B cell (primary cell): ENCODE results near the gene PRDM11. TPM values are rescaled to one million over a fixed set of nuclear protein-coding genes. Genes with fewer than 3 reads are reported as not detected.

Experiments
- ATAC-seq: fragments of 200-7000 bp; cut with Tn5 transposase; one replicate; pipeline ENCODE4 v1.10.0; 2021; ENCODE audit warnings: low read depth, mild to moderate bottlenecking, moderate number of reproducible peaks, moderate library complexity
- CTCF ChIA-PET: fragments of 350-600 bp; sonication (Branson Sonifier 250); formaldehyde crosslinking; loops from one replicate; lab custom pipeline; 2021; ENCODE audit warnings: antibody characterized with exemption, inconsistent platforms; lab: Charles Lee
- POLR2A ChIA-PET: fragments of 350-600 bp; sonication (Branson Sonifier 250); formaldehyde crosslinking; loops from one replicate; lab custom pipeline; 2021; ENCODE audit warnings: antibody characterized with exemption; lab: Charles Lee
- DNase-seq: peaks from one replicate; pipeline ENCODE4 v3.0.0; 2013
- H2AFZ ChIP-seq: 2 replicates; pipeline ENCODE4 v1.6.1; 2012; ENCODE audit warnings: mild to moderate bottlenecking, low read depth, low read length; ENCODE audit not compliant: insufficient read depth, poor library complexity, severe bottlenecking
- H3K27ac ChIP-seq, 2 donors: 1 replicate in 1 of 2; 2 replicates in 1 of 2; pipeline ENCODE4 v1.5.1; 2012 to 2013; ENCODE audit warnings: low read length in 2 of 2, mild to moderate bottlenecking in 2 of 2, moderate library complexity in 1 of 2
- H3K27me3 ChIP-seq, 4 experiments: fragments of 200-600 bp in 1 of 4; sonication (generic) in 1 of 4; replicated peaks in 1 of 4; 1 replicate in 2 of 4; 2 replicates in 2 of 4; pipeline versions ENCODE4 v1.6.1 to v1.7.0; 2013 to 2016; ENCODE audit warnings: low read length in 3 of 4, mild to moderate bottlenecking in 2 of 4, mixed read lengths in 1 of 4, moderate library complexity in 1 of 4; ENCODE audit not compliant: insufficient read depth in 4 of 4, control insufficient read depth in 3 of 4; ENCODE audit errors: control extremely low read depth in 1 of 4
- H3K36me3 ChIP-seq, 2 experiments: replicated peaks in 1 of 2; 1 replicate in 1 of 2; 2 replicates in 1 of 2; pipeline versions ENCODE4 v1.6.1 to v1.7.1; 2013; ENCODE audit warnings: low read length in 1 of 2; ENCODE audit not compliant: insufficient read depth in 2 of 2, control insufficient read depth in 1 of 2; ENCODE audit errors: control extremely low read depth in 1 of 2, extremely low read depth in 1 of 2
- H3K4me1 ChIP-seq, 2 donors: fragments of 200-600 bp in 1 of 2; sonication (generic) in 1 of 2; 1 replicate in 1 of 2; 2 replicates in 1 of 2; pipeline versions ENCODE4 v1.5.1 to v1.6.1; 2013 to 2017; ENCODE audit warnings: low read length in 2 of 2; ENCODE audit not compliant: control insufficient read depth in 2 of 2, insufficient read depth in 2 of 2
- H3K4me2 ChIP-seq: replicated peaks from 2 replicates; pipeline ENCODE3; 2012; ENCODE audit warnings: mild to moderate bottlenecking, low read depth, low read length; ENCODE audit not compliant: poor library complexity, severe bottlenecking
- H3K4me3 ChIP-seq, 5 experiments: fragments of 200-600 bp in 1 of 5; sonication (generic) in 1 of 5; 1 replicate in 3 of 5; 2 replicates in 2 of 5; pipeline versions ENCODE4 v1.5.1 to v1.7.0; 2011 to 2016; ENCODE audit warnings: low read length in 4 of 5, mild to moderate bottlenecking in 4 of 5, low read depth in 2 of 5, control low read depth in 1 of 5, moderate library complexity in 1 of 5; ENCODE audit not compliant: insufficient read depth in 1 of 5; ENCODE audit errors: control extremely low read depth in 1 of 5, extremely low read depth in 1 of 5
- H3K79me2 ChIP-seq: fragments of 200-600 bp; sonication (generic); one replicate; pipeline ENCODE4 v1.6.0; 2016; ENCODE audit warnings: low read length; ENCODE audit not compliant: control insufficient read depth, insufficient read depth
- H3K9ac ChIP-seq: fragments of 200-600 bp; sonication (generic); 2 replicates; pipeline ENCODE4 v1.6.1; 2017; ENCODE audit warnings: mild to moderate bottlenecking, low read length, moderate library complexity
- H3K9me3 ChIP-seq, 3 donors: one replicate each; pipeline versions ENCODE4 v1.6.1 to v1.7.1; 2013; ENCODE audit warnings: low read length in 2 of 3; ENCODE audit not compliant: control insufficient read depth in 2 of 3, insufficient read depth in 1 of 3; ENCODE audit errors: control extremely low read depth in 1 of 3
- H4K20me1 ChIP-seq: 2 replicates; pipeline ENCODE4 v1.6.0; 2012; ENCODE audit warnings: mild to moderate bottlenecking, low read length; ENCODE audit not compliant: insufficient read depth, control insufficient read depth, poor library complexity, severe bottlenecking
- H3K27ac Mint-ChIP-seq: one replicate; pipeline ENCODE4 v1.8.0; 2021; ENCODE audit warnings: mixed read lengths
- H3K27me3 Mint-ChIP-seq: one replicate; pipeline ENCODE4 v1.8.0; 2021; ENCODE audit warnings: mixed read lengths
- H3K4me1 Mint-ChIP-seq: one replicate; pipeline ENCODE4 v1.8.0; 2021; ENCODE audit warnings: mixed read lengths
- H3K4me3 Mint-ChIP-seq: one replicate; pipeline ENCODE4 v1.8.0; 2021; ENCODE audit warnings: mixed read lengths
- H3K9me3 Mint-ChIP-seq: one replicate; pipeline ENCODE4 v1.8.0; 2022; ENCODE audit warnings: mixed read lengths; ENCODE audit not compliant: insufficient read depth
- CTCF ChIP-seq: fragments of 200-600 bp; IDR thresholded peaks from one replicate; pipeline ENCODE4 v1.8.0; 2022; ENCODE audit warnings: antibody characterized with exemption, mild to moderate bottlenecking
- EZH2 ChIP-seq: IDR thresholded peaks from 2 replicates; pipeline ENCODE4 v1.6.1; 2012; ENCODE audit warnings: borderline replicate concordance, low read depth, mild to moderate bottlenecking, moderate library complexity, low read length; ENCODE audit not compliant: insufficient read depth, poor library complexity, severe bottlenecking
- WGBS: methylation state at CpG from one replicate; pipeline ENCODE4 v1.1.5; 2013; ENCODE audit warnings: missing lambda C conversion rate; ENCODE audit not compliant: insufficient coverage; 5-methylcytosine and 5-hydroxymethylcytosine counted together
- intact Hi-C: fragments of 100-400 bp; cut with micrococcal nuclease; formaldehyde crosslinking; loops from one replicate; pipeline ENCODE4 v1.10.0; 2022
- polyA plus RNA-seq: library from polyadenylated mRNA; depleted of rRNA; stranded (reverse); fragments of >200 nt; gene quantifications from 2 replicates; pipeline ENCODE4 v1.2.3, GENCODE V29; 2012
- total RNA-seq, 2 donors: library from RNA; stranded (reverse); fragments of 120-200 nt in 1 of 2; gene quantifications; 1 replicate in 1 of 2; 2 replicates in 1 of 2; pipeline versions ENCODE4 v1.2.3 to v1.2.4, GENCODE V29; 2013 to 2022

PRDM11 gene
- total and polyA plus RNA-seq, 2 donors (not counting 1 experiment from before 2014, with no cell fraction given): 9.5 to 26.2 TPM

GRCh38 chr11:45275828-45276227 lies 129.4 kb downstream of the PRDM11 start:
- peaks cover 2 to 3% (median 2%) of the 10 kb centered on the region in 3 donors for H3K9me3 ChIP-seq
- intact Hi-C loops: no loop called here
- CTCF ChIA-PET: no interaction called here

GRCh38 chr11:45278714-45279113 lies 132.3 kb downstream of the PRDM11 start:
- H3K79me2 ChIP-seq: no peaks in the 10 kb centered on the region
- Mint-ChIP-seq H3K4me3 (no peak overlapping the region), H3K27me3 (peaks cover 55% of the 10 kb centered on the region), H3K4me1 (no peaks in the 10 kb centered on the region), H3K9me3 (peaks cover 5% of the 10 kb centered on the region), H3K27ac (no peak overlapping the region)
- ATAC-seq (no peak), DNase-seq (no peak)
- H3K9ac ChIP-seq: no peak overlapping the region
- no peak overlapping the region for H2AFZ ChIP-seq
- intact Hi-C loops: no loop called here
- H3K36me3 ChIP-seq: no peaks in the 10 kb centered on the region
- peaks cover 0 to 8% (median 2%) of the 10 kb centered on the region in 4 experiments for H3K27me3 ChIP-seq
- ChIA-PET CTCF (interaction anchor here (1.2 kb wide), 1 partner anchor 342 kb away, joined by 3 read pairs; no protein-coding TSS in a partner anchor), POLR2A (no interaction called here)
- peaks cover 2 to 3% (median 2%) of the 10 kb centered on the region in 3 donors for H3K9me3 ChIP-seq
- no peak overlapping the region for H3K27ac ChIP-seq
- 86% methylated on average over 1 of the region's 4 CpGs for WGBS
- no peaks in the 10 kb centered on the region for H4K20me1 ChIP-seq
- no peak overlapping the region for H3K4me3 ChIP-seq
- H3K4me1 ChIP-seq: no peaks in the 10 kb centered on the region
- no peak overlapping the region for H3K4me2 ChIP-seq
- TF ChIP-seq EZH2 (no peak), CTCF (no peak)

More at GRCh38 chr11:45275828-45276227, 129.4 kb downstream of the PRDM11 start:
- ATAC-seq: no peak
- Histone ChIP-seq H3K36me3 (no peaks in the 10 kb centered on the region), H3K4me1 (no peaks in the 10 kb centered on the region), H3K4me2 (no peak overlapping the region), H4K20me1 (no peaks in the 10 kb centered on the region), H3K79me2 (no peaks in the 10 kb centered on the region), H3K27ac (no peak overlapping the region), H3K4me3 (no peak overlapping the region), H2AFZ (no peak overlapping the region), H3K27me3 (peaks cover 0 to 15% (median 4%) of the 10 kb centered on the region in 4 experiments), H3K9ac (no peak overlapping the region)
- peaks cover 7% of the 10 kb centered on the region for H3K9me3 Mint-ChIP-seq
- H3K4me3 Mint-ChIP-seq: no peak overlapping the region
- no peak overlapping the region for H3K27ac Mint-ChIP-seq
- TF ChIP-seq EZH2 (no peak), CTCF (no peak)
- 100% methylated on average over 1 of the region's 4 CpGs for WGBS
- peaks cover 69% of the 10 kb centered on the region for H3K27me3 Mint-ChIP-seq
- POLR2A ChIA-PET: no interaction called here
- DNase-seq: no peak
- no peaks in the 10 kb centered on the region for H3K4me1 Mint-ChIP-seq
